GM19043 (cell line): ENCODE data around the gene MFSD2A.
"Not testable (repeated sequence)": the region's sequence is repeated elsewhere in the genome, so short reads cannot be mapped to it uniquely, and the experiment has no call there.

Experiments used
- ATAC-seq: cut with Tn5 transposase; IDR thresholded peaks from one replicate; pipeline ENCODE4 v1.9.1; 2021; ENCODE audit warnings: low read depth; ENCODE audit not compliant: unreplicated experiment

The MFSD2A gene

DNA sequence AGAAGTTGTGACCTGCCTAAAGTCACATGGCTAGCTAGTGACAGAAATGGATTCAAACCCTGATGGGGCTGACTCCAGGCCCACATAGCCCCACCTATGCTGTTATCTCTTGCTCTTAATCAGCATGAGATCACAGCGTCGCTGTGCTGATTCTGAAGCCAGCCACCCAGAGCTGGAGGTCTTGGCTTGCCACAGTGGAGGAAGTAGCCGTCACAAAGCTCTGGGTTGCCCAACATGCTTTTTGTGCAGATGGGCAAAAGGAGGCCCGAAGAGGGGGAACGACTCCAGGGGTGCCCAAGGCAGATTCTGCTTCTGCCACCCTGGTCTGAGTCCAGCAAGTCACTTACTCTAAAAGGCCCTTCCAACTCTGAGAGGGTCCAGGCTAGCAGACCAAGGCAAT lies 14.7 kb upstream of the MFSD2A start:
- no peak for ATAC-seq

GRCh38 chr1:39940980-39941871 lies 13.7 kb upstream of the MFSD2A start:
- ATAC-seq = no peak

DNA sequence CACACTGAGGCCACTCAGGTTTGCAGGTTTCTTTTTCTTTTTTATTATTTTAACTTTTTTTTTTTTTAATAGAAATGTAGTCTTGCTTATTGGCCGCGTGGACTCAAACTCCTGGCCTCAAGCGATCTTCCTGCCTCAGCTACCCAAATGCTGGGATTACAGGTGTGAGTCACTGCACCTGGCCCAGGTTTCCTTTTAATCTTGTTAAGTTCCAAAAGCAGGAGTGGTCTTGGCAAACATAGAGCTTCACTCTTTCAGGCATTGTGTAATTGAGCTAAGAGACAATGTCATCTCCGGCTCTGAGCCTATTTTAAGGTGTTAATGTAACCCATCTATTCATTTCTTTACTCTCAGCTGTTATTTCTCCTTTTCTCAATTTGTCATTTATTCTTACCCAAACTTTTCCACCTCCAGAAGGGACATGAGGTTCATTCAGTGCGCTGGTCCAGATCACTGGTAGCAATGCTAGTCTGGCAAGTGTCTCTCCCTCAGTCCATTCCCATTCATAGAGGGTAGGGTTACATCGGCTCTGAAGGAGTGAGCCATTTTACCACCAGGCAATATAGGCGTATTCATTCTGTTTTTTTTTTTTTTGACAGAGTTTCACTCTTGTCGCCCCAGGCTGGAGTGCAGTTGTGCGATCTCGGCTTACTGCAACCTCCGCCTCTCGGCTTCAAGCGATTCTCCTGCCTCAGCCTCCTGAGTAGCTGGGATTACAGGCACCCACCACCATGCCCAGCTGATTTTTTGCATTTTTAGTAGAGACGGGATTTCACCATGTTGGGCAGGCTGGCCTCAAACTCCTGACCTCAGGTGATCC lies 11.3 kb upstream of the MFSD2A start:
- no peak for ATAC-seq

DNA sequence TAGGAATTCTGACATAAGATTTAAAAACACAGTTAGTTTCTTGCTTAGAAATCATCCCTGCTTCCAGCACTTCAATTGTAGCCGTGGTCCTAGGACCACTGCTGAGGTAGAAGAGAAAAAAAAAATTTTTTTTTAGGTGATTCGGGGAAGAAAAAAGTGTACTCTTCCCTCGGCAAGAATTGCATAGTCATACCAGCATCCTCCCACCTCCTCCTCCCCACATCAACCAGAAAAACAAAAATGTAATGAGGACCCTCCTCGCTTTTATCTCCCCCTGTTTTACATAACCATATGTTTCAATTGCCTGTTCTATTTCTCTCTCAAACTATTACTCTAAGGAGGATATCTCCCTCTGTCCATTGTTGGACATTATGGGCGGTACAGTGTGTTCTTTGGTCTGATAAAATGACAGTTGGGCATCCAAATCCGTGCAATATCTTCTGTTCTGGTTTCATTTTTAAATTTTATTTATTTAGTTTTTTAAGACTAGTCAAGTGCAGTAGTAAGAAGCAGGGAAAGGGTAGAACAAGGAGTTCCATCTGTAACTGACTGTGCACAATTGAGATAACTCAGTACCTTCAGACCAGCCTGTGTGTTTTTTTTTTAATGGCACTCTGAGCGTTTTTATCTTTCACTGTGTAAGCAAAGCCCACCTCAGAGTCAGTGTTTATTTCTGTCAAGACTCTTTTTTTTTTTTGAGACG lies 10.4 kb upstream of the MFSD2A start:
- no peak for ATAC-seq

GRCh38 chr1:39946216-39946615 lies 8.7 kb upstream of the MFSD2A start:
- no peak for ATAC-seq

- no peak for ATAC-seq
These were observed 7.7 kb upstream of the MFSD2A start for GRCh38 chr1:39947260-39947659.

DNA sequence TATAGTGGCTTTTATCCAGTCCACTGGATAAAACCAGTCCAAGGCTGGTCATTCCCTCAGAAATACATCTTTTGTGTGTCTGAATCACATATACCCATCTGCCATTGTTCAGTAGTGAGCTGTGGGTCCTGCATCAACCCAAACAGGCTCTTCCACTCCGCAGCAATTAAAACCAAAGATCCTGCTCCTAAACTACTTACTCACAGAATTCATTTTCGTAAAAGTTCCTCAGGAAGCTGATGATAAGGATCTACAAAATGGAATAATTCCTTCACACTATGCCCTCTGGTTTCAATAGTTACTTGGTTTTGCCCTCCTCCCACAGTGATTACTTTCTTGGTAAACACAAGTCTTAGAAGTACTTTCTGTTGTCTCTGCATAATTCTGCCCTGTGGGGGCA lies 5.1 kb upstream of the MFSD2A start:
- ATAC-seq = no peak

GRCh38 chr1:39951926-39952325 lies 3.0 kb upstream of the MFSD2A start:
- ATAC-seq = no peak

DNA sequence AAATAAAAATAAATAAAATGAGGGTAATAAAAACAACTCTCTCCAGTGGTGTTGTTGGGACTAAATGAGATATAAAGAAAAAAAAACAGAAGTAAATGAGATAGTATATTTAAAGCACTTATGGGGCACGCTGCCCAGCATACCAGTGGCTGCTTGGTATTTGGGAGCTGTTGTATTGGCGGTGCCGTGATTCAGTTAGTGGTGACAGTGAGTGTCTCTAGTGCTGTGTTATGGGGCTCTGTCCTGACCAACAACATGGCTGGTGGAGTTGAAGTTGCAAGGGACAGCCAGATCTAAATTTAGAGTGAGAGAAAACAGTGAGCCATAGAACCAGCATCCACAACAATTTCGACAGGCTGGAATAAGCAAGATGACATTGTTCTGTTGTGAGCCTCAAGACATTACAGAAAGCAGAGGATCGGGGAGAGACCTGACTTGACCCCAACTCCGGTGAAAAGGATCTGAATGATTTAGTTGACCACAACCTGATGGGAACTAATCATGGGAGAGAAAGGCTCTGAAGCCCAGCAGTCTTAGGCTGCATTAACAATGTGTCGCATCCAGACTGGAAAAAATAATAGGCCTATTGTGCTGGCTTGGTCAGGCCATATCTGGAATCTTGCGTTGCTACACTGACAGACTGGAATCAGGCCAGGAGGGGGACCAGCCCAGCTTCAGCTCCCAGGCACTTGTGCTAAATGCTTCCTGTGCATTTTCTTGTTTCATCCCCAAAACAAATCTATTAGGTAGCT lies 2.4 kb upstream of the MFSD2A start:
- no peak for ATAC-seq

DNA sequence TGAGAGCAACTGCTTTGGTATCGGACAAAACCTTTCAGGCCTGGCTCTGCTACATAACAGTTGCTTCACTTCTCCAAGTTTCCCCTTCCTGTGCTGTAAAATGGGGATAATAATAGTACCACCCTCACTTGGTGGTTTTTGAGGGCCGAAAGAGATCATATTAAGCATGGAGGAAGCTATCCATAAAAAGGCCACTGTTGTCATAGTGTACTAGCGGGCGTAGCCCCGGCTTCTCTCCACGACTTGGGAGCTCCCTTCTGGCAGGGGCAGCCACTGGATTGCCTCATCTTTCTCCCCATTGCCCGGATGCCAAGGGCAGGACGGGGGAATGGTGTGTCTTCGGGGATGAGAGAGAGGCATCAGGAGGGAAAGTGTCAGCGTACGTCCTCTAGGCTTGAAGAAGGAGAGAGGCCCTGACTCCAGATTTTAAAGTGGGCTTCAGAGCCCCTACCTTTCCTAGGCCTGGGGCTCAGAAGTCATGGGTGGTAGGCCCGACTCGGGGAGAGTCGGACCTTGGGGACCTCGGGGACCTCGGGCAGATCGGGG lies 548 bp upstream of the MFSD2A start:
- ATAC-seq = no peak

DNA sequence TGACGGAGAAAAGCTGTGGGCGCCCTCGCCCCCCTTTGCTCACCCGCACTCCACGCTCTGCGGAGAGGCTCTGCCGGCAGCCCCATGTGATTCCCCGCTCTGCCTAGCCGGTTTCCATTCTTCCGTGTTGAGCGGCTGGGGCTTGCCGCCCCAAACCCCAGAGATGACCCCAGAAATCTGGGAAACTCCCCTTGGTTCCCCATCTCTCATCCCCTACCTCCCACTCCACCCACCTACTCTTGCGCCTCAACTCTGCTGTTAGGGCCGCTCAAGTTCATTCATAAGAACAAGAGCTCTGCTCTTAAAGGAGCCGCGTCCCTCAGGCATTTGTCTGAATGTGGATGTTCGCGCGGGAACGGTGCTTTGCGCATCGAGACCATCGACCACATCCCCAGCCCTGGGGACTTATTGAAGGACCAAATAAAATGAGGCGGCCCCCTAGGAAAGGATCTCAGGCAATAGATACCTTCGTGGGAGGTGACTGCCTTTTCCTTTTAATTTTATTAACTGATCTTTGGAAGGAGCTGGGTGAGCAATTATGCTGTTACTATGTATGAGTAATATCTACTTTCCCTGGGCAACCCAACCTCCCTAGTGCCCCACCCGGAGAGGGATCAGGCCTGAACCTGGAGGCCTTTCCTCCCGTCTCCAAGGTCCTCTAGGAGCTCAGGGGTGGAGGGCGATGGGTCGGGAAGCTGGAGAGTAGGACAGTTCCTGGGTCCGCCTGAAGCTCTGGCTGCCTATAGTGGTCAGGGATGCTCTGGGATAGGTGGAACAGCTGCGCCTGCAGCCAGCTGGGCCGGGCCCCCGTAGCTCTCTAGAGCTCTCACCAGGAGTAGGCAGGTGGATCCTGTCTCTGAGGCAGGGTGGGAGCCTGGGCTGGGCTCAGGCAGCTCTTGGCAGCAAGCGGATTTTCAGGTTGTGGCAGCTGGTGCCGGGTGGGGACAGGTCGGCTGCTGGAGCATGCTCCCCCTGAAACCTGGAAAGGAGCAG lies 898 bp downstream of the MFSD2A start:
- ATAC-seq = peak; percentile 31

GRCh38 chr1:39957299-39958015 lies 2.5 kb downstream of the MFSD2A start:
- ATAC-seq = no peak

DNA sequence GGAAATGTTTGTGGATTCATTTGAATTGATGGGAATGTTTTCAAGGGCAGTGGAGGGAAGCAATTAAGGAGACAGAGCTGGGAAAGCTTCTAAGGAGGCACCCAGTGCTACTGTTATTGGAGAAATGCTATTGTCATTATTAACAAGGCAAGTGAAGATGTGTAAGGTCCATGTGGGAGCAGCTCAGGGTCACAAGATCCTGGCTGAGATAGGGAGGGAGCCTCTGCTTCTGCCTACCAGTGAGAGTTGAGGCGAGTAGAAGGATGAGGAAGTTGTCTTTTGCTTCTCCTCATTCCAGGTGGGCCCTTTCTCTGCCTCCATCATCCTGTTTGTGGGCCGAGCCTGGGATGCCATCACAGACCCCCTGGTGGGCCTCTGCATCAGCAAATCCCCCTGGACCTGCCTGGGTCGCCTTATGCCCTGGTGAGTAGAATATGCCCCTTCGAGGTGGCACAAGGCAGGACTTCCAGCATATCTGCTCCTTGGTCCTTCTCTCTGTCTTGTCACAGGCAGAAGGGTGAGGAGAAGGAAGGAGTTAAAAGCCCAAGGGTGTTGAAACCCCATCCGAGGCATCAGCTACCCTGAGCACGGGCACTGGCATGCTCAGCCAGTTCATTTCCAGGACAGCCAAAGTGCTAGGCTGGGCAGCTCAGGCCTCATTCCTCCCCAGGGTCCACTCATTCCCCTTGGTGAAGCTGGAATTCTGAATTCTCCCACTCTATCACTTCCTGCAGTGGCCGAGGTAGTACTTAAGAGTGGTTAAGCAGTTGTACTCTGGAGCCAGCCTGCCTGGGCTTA lies 3.7 kb downstream of the MFSD2A start:
- no peak for ATAC-seq

DNA sequence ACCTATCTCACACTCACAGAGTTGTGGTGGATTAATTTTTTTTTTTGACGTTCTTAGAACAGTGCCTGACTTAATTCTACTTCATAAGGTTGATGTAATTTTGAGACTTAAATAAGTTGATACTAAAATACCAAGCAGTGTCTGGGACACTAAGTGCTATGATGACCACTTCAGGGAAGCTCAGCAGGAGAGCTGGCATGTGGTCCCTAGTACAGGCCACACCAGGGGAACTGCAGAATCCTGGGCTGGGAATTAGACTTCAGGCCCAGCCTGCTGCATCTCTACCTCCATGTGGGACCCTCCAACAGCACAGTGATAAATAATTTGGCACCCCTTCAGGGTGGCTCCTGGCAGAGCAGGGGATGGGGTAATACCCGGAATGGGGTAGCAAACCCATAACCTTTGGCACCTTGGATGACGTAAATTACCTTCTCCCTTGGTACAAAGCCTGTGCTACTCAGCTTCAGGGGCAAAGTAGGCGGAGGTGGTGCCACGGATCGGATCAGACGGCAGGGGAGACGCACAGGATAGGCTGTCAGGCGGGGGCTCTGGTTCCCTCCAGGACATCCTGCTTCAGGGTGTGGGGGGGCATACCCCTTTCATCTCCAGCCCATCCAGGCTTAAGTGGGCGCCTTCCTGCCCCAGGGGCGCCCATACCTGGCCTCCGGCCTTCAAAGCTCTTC lies 4.8 kb downstream of the MFSD2A start:
- ATAC-seq = no peak

GRCh38 chr1:39960431-39960958 lies 5.5 kb downstream of the MFSD2A start:
- ATAC-seq = no peak

DNA sequence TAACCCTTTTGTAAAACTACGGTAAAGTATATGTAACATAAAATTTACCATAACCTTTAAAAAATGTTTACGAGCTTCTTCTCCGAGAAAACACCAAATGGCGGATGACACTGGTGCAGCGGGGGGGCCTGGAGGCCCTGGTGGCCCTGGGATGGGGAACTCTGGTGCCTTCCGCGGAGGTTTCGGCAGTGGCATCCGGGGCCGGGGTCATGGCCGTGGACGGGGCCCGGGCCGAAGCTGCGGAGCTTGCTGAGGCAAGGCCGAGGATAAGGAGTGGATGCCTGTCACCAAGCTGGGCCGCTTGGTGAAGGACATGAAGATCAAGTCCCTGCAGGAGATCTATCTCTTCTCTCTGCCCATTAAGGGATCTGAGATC lies 7.5 kb downstream of the MFSD2A start:
- ATAC-seq = no peak

DNA sequence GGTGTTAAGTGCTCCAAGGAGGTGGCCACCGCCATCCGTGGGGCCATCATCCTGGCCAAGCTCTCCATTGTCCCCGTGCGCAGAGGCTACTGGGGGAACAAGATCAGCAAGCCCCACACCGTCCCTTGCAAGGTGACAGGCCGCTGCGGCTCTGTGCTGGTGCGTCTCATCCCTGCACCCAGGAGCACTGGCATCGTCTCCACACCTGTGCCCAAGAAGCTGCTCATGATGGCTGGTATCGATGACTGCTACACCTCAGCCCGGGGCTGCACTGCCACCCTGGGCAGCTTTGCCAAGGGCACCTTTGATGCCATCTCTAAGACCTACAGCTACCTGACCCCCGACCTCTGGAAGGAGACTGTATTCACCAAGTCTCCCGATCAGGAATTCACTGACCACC lies 8.0 kb downstream of the MFSD2A start:
- not testable (repeated sequence) for ATAC-seq
